ENCODE results near the gene ZNF646. TPM values are rescaled to one million over a fixed set of nuclear protein-coding genes. Genes with fewer than 3 reads are reported as not detected.
A peak's percentile ranks its signal among the peaks of the same experiment; 100 is the strongest.

Gene ZNF646
- total and polyA plus RNA-seq, 2 of the 13 experiments (the other 11 are each of a cell fraction or from before 2014, with no cell fraction given) = 3.4 to 10.9 TPM

GRCh38 chr16:31117384-31118222 is 43.4 kb downstream of the ZNF646 start, which contains the start of gene KAT8 (continued):
- TF ChIP-seq SRY (CRISPR knock-in tag; IDR thresholded peaks at IDR 0.05) = 0 out of 2 replicates have a peak, but pooled peaks have one; percentile 36
- TF ChIP-seq DBP (CRISPR knock-in tag; IDR thresholded peaks at IDR 0.05; ENCODE audit: not compliant biosample characterization) = no peak
- TF ChIP-seq CERS6 (CRISPR knock-in tag; IDR thresholded peaks at IDR 0.05) = no peak
- TF ChIP-seq GFI1 (CRISPR knock-in tag; IDR thresholded peaks at IDR 0.05; ENCODE audit: borderline replicate concordance) = no peak; the same call in 1 of the 2 replicates
- TF ChIP-seq ZNF614 (CRISPR knock-in tag; IDR thresholded peaks at IDR 0.05; ENCODE audit: borderline replicate concordance) = peak; percentile 94
- peak; percentile 92; the same call in 1 of the 2 replicates for TF ChIP-seq ZNF784 (CRISPR knock-in tag; IDR thresholded peaks at IDR 0.05; ENCODE audit: borderline replicate concordance)
- TF ChIP-seq ARID2 (CRISPR knock-in tag; IDR thresholded peaks at IDR 0.05; ENCODE audit: borderline replicate concordance) = peak; percentile 81
- peak; percentile 36; the same call in 1 of the 2 replicates for TF ChIP-seq FOSL2 (CRISPR knock-in tag; IDR thresholded peaks at IDR 0.05)
- TF ChIP-seq ZMYM3 (CRISPR knock-in tag; IDR thresholded peaks at IDR 0.05) = no peak
- peak; percentile 25; the same call in 1 of the 2 replicates for TF ChIP-seq FOXP4 (CRISPR knock-in tag; IDR thresholded peaks at IDR 0.05)
- TF ChIP-seq ZNF460 (CRISPR knock-in tag; IDR thresholded peaks at IDR 0.05; ENCODE audit: borderline replicate concordance) = peak; percentile 22; the same call in 1 of the 2 replicates
- no peak for TF ChIP-seq TCF7L2 (IDR thresholded peaks at IDR 0.05; ENCODE audit: low read depth, low read length)
- peak; percentile 95 for TF ChIP-seq KDM3A (CRISPR knock-in tag; IDR thresholded peaks at IDR 0.05; ENCODE audit: low read depth)
- TF ChIP-seq TOPORS (CRISPR knock-in tag; IDR thresholded peaks at IDR 0.05) = peak; percentile 92
- TF ChIP-seq ZNF766 (CRISPR knock-in tag; IDR thresholded peaks at IDR 0.05; ENCODE audit: borderline replicate concordance) = peak; percentile 38; the same call in 1 of the 2 replicates
- TF ChIP-seq KLF15 (CRISPR knock-in tag; IDR thresholded peaks at IDR 0.05; ENCODE audit: borderline replicate concordance) = no peak
- no peak for TF ChIP-seq HIC2 (CRISPR knock-in tag; IDR thresholded peaks at IDR 0.05; ENCODE audit: low read depth)
- TF ChIP-seq ZNF136 (CRISPR knock-in tag; IDR thresholded peaks at IDR 0.05; ENCODE audit: low read depth) = no peak; the same call in 1 of the 2 replicates
- no peak for TF ChIP-seq NR2F1 (CRISPR knock-in tag; IDR thresholded peaks at IDR 0.05)
- no peak for TF ChIP-seq JDP2 (CRISPR knock-in tag; IDR thresholded peaks at IDR 0.05; ENCODE audit: borderline replicate concordance)
- peak; percentile 87 for TF ChIP-seq AGO2 (optimal IDR thresholded peaks at IDR 0.05; ENCODE audit: low read depth, low read length)
- no peak for TF ChIP-seq ZNF17 (CRISPR knock-in tag; IDR thresholded peaks at IDR 0.05)
